ENCODE data around the gene PLET1.

PLET1 gene

DNA sequence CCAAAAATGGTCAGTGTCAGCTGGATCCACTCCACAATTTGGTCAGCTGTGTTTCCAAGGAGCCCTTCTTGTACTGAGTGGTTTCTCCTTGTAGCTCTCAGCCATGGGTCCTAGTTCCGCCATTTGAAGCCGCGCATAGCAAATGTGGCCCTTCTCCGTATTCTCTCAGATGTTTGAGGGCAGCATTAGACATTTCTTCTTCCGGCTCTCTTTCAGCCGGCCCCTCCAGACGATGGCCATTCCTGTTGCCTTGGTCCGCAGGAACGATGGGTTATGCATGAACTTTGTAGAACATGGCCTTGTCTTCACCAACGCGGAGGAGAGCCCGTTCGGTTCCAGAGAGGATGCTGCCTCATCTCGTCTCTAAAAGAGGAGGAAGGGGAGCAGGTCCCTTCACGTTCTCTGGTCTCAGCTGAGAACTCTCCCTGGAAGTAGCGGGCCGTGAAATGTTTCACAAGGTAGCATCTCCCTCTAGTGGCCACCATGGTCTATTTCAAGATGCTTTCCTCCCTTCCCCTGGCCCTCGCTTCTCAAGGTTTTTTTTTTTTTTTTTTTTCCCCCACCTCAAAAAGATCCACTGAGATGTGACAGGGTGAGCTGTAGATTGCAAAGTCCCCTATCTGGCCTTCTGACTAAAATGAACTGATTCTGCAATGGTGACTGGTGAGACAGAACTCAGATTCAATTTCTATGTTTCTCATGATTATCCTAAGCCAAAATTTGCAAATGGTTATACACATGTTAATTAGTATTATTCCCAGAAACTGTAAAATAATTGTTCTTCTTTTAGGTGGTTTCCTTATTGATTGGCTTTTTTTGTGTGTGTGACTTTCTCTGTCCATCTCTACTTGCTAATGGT is 19.8 kb upstream of the PLET1 start:
- peak; percentile 88 for DNase-seq

DNA sequence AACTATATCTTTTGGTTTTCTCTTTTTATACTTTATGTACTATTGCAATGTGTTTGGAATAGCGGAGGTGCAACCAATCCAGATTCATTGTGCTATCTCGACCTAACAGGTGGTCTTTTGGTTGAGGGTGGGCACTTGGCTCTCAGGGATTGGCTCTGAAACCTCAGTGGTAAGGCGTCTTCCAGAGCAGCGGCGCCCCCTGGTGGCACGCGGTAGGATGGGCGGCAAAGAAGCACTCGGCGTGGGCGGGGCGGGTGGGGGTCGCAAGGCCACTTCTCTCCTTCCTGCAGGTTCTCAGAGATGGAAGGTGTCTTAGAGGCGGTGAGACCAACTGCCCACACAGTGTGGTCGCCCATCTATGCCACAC is 19.2 kb upstream of the PLET1 start:
- peak; percentile 75 for DNase-seq

DNA sequence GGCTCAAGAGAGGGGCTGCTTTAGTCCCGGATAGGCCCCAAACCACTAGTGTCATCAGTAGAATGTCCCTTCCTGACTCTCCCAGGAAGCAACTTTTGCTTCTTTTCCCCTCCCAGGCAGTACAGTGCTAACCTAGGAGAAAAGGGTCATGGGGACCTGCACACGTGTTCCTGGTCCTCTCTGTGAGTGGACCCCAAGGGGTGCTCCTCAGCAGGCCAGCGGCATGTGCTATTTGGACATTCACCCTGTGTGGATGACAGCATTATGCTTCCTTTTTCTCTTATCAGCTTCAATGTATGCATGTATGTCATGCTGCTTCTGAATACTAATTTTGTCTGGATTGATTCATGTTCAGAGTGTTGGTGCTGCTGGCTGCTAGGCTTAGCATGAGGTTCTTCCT is 18.1 kb upstream of the PLET1 start:
- no peak for DNase-seq

DNA sequence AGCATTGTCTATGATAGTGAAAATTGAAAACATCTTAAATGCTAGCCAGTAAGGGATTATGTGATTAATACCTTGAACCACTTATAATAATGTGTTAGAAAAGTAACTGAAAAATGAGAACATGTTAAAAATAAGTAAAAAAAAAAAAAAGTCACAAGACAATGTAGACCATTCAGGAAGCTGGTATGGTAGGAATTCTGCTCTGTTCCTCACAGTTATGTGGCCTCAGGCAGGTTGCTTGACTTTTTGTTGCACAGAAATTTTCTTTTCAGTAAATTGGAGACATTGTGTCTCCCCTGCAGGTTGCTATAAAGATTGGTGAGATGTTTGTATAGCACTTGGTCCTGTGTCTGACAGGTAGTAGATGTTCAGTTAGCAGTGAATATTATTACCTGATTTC is 17.3 kb upstream of the PLET1 start:
- DNase-seq: no peak

DNA sequence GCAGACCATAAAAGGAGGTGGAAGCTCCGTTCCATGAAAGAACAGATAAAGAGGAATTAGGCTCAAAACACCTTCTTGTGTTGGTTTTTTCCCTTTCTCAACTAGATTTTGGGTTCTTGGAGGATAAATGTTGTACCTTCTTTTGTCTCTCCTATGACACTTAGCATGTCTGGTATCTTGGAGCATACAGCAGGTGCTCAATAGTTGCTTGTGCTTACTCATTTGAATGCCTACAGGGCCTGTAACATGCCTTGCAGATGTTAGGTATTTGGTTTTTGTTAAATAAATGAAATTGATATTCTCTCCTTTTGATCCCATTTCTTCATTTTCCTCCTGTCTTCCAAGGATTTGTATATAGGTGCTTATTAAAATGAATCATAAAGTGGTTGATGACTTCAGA is 16.4 kb upstream of the PLET1 start:
- DNase-seq: no peak

DNA sequence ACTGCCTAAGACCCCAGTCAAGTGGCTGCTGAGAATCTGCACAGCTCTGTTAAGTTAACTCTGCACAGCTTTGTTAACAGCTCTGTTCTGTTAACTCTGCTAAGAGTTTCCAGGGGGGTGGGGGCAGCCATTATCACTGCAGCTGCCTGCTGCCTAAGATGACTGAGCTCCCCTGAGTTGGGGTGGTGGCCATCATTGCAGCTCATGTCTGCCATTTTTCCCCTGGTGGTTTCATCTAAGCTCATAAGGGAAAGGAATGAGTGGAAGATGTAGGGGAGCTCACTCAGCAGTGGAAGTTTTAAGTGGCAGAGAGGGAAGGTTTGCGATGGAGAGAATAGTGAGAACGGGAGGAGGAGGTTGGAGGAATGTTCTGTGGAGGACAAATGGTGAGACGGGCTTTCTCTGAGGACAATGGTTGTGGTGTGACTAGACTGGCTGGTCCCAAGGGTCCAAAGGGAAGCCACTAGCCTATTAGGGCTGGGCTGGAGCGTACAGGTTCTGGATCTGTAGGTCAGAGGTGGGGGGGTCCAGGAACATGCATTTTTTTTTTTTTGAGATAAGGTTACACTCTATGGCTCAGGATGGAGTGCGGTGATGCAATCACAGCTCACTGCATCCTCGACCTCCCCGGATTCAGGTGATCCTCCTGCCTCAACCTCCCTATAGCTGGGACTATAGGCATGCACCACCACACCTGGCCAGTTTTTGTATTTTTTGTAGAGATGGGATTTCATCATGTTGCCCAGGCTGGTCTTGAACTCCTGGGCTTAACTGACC is 13.5 kb upstream of the PLET1 start:
- DNase-seq: no peak

DNA sequence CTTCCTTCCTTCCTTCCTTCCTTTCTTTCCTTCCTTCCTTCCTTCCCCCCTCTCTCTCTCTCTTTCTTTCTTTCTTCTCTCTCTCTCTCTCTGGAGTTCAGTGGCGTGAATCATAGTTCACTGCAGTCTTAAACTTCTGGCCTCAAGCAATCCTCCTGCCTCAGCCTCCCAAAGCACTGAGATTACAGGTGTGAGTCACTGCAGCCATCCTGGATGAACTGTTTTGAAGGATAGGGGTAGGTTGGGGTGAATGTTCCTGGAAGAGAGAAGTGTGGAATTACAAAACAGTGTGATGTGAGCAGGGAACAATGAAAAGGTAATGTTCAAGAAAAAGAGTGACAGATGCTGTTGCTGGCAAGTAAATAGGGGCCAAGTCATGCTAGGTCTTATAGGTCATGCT is 12.4 kb upstream of the PLET1 start:
- no peak for DNase-seq

DNA sequence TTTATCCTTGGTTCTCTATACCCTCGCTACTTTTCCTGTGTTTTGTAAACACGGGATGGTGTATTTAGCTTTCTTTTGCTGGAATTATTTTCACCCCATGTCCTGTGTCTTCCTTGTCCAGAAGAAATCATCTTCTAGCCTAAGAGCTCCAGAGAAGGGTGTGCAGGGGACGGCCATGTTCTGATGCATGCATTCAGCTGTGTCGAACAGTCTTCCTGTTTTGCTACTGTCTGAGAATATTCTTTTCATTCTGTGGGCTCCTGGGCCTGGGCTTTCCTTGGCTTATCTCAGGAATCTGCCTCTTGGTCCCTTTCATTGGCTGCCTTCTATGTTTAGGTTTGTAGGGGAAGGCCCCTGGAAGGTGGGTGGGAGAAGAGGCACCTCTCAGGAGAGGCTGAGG is 10.6 kb upstream of the PLET1 start:
- no peak for DNase-seq

DNA sequence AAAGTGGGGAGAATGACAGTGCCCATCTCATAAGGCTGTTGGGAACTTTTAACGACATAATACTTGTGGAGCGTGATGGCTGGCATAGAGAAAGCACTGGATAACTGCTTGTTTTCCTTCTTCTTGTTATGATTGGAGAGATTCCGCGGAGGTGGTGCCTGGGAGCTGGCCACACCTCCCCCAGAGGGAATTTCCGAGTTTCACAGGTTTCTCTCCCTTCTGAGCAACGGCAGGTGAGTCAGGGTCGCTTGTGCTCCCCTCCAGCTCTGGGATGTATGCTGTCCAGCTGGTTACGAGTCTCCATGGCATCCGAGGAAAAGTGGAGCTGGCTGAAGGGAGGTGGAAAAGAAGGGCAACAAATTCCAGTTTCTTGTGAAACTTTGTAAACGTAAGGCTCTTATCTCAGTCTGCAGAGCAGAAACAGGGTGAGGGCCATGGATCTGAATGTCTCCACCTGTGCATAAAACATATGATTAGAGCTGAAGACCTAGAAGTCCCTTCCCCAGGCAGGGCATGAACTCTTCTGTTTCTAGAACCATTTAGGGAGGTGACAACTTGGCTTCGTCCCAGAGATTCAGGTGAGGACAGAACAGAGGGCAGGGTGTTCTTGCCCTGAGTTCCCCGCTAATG is 10.0 kb upstream of the PLET1 start:
- no peak for DNase-seq

DNA sequence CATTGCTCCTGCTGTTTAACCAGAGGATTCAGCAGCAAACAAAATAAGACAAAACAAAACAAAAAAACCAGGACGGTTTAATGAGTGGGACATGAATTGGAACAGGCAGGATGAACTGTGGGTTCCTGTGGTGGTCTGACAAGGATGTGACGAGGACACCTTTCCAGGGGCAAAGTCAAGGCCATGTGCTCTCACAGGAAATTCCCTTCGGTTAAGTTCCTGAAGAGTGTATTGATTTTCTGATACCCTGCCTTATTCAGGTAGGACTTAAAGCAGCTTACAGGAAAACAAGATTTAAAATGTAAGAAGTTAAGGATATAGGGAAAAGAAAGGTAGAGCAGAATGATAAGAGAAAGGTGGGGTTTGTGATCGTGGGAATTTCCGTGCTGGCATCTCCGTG is 8.5 kb upstream of the PLET1 start:
- no peak for DNase-seq

DNA sequence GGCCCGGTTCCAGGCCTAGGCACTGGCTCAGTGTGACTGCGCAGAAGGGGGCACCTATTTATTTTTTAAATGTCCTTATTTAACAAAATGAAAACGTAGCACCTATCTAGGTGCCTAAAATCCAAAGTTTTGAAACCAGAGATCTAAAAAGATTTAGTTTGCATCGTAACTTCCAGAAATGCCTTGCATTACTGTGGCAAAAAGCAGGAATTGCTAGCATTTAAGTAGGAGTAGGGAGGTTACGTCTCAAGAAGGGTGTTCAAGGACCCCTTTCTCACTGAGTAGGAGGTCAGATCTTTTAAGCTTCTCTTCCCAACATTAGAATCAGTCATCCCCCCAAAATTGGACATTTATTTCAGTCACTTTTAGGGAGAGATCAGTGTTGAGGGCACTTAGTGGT is 7.7 kb upstream of the PLET1 start:
- no peak for DNase-seq

DNA sequence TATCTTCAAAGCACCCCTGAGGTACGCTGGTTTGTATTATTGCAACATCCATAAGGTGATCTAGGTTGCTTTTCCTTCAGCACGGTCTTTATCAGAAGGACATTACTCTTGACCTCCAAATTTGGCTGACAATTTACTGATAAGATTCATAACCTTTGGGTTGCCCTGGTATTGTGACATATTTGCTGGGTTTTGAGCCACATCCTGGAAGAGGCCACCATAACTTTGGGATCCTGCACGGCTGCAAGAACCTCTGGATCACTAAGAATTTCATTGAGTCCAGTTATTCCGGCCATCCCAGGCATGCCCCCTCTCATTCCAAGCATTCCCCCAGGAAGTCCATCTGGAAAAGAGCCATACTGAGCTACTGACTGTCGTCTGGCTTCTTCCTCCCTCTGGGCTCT is 6.5 kb upstream of the PLET1 start:
- DNase-seq: no peak

DNA sequence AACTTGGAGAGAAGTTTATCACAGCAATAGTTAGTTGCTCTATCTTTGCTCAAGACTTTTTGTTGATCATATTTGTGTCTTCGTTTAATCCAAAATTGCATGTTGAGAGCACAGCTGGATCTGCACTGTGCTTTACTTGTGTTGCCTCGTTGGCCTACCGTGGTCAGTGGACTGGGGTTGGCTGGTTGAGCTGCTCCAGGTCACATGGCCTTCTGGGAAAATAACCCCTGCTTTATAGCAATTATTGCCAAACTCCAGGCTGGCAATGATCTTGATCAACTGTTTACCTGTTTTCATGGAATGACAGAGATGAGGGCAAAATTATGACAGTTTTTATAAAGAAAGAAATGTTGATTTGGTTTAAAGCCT is 5.7 kb upstream of the PLET1 start:
- DNase-seq: no peak

DNA sequence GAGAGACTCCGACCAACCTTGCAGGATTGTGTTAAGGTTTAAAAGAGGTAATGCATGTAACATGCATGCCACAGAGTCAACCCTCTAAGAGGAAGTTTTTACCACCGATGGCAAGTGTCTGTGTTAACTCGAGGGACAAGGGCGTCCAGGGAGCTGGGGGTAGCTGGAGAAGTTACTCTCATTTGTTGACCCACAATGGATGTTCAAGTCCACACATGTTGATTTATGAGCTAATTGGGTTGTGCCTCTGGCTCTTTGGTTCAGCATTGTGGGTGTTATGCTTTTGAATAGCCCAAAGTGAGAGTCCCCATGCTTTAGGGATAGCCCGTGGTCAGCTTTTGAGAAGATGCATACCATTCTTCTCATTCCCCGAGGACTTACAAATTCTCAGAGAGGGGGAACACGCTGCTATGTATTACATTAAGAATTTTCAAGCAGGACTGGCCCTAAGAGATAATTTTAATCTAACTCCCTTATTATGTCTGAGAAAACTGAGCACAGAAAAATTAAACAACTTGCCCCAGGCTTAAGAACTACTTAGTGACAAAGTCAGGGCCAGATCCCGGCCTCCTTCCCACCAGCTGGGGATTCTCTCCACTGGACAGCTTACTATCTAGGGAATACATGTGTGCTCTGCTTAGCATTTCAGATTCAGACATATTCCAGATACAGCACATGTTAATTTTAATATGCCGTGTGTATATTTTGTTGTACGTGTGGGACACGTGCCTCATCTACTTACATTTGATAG is 5.2 kb upstream of the PLET1 start:
- no peak for DNase-seq

DNA sequence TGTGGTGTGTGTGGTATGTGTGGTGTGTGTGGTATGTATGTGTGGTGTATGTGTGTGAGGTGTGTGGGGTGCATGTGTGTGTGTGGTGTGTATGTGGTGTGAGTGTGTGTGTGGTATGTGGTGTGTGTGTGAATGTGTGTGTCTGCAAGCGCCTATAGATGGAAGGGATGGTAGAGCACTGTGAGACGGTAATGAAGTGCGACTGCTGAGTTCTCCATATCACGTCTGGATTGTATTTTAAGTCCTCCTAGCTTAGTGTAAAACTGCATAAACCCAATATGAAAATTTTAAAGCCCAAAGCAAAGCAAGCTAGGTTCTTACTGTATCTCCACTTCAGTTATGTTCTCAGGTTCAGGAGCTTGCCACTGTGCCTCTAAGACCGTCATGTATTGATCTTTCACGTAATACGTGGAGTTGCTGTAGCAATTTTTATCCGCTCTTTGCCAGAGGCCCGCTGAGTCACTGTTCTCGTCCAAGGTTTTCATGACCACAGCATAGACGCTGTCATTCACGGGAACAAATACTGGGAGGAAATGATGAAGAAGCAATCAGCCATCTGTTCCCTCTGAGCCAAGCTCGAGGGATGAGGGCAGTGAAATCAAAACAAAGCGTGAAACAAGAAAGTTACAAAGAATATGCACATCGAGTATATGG is 5.5 kb downstream of the PLET1 start:
- DNase-seq: peak; percentile 61

DNA sequence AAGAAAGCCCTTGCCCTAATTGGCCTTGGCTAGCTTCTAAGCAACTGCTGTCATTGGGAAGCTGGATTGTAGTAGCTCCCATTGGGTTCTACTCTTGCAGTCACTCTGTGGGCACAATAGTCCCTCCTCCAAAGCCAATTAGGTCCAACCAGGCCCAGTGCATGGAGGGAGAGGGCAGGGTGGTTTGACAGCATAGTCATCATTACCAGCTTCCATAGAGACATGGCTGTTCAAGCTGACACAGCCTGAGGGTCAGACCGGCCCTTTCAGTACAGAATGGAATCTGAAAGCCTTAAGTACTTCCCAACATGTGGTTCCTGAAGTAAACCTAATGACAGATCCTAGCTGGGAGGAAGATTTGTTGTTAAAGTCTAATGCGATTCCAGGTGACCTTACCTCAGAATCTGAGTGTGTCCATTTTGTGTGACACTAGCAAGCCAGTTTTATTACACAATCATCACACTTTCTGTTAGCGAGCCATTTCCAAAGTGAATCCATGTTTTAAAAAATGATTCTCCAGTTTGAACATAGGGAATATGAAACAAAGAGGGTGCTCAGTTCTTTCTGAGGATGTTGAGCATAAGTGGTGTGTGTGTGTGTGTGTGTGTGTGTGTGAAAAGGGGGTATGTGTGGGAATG is 6.9 kb downstream of the PLET1 start:
- DNase-seq: no peak

DNA sequence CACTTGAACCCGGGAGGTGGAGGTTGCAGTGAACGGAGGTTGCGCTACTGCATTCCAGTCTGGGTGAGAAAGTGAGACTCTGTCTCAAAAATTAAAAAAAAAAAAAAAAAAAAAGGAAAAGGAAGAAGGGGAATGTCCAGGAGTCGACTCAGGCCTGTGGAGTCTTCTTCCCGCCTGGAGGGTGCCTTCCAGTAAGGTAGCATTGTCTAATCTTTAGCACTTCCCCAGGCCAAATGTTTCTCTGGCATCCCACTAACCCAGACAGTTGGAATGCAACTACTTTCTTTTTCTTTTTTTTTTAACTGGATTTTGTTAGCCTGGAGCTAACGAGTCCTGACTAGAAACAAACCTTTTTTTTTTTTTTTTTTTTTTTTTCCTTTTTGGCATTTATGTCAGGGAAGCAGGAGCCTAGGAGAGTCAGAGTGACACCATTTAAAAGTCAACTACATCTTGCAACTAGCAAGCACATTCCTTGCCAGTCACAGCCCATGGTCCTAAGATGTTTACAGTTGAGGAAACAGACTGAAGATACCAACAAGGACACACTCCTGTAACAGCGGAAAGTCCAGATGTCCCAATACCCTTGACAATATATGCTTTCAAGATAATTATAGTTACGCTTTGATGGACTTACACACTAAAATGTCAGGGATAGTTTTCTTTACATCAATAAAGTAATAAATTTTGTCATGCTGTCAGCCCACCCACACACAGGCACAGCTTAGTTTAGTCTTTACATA is 10.6 kb downstream of the PLET1 start:
- peak; percentile 4 for DNase-seq

DNA sequence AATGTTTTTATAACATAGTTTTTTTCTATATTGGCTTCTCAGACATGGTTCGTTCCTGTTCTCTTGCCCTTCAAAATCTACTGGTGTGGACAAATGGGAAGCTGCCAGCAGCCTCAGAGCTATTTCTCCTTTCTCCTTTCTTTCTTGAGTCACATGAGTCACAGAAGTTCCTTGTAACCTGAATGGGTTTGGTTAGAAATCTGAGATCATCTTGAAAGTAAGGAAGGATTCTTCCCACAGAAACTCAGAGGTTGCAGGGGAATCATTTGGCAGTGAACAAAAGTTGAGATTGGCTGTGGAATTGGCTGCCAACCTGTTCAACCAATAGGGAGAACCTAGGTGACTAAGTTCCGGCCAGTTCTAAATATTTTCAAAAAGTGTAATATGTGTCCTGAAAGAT is 12.5 kb downstream of the PLET1 start:
- peak; percentile 53 for DNase-seq

DNA sequence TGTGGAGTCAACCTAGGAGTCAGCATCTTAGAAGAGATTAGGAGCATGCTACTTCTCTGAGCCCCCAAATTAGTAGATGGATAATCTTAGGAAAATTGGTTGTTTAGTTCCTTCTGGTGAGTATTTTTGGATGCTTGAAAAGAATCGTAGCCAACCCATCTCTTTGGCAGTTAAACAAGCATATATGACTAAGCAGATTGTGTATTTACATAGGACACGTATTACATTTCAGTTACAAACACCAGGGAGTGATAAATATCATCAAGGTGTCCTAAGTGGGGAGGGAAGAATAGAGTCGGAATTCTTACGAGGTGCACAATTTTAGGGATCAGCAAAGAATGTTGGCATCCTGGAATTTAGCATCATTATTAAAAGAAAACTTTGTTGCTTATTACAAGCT is 13.5 kb downstream of the PLET1 start:
- no peak for DNase-seq

DNA sequence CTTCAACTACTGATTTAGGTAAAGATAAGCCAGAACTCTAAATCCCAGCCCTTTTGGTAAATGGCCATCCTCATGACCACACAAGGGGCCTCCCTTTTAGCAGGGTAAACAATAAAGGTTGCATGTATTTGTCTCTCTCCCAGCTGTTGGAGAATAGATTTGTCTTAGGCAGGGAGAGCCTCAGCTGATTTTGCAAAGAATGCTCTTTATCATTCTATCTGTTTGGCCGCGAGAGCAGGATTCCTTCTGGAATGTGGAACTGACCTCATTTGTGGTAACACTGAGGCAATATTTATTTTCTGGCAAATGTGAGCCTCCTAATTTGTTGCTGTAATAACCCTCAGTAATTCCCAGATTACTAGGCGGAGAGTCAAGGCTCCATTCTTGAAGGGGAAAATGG is 19.2 kb downstream of the PLET1 start:
- DNase-seq: no peak

DNA sequence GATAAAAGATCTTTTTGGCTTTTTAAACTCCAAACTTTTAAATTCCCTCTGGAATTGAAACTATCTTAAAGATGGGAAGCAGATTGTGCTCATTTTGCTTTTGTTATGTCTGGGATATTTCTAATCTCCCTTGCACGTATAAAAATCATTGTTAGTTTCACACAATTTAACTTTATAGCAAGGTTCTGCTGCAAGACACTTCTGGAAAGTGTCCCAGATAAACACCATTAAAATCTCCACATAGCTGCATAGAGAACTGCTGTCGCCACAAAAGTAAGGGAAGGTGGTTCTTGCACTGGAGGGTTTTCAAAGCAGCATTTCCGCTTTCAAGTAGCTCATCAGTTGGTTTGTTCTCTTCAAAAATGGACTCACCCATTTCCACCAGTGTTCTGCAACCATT is 22.6 kb downstream of the PLET1 start:
- no peak for DNase-seq

DNA sequence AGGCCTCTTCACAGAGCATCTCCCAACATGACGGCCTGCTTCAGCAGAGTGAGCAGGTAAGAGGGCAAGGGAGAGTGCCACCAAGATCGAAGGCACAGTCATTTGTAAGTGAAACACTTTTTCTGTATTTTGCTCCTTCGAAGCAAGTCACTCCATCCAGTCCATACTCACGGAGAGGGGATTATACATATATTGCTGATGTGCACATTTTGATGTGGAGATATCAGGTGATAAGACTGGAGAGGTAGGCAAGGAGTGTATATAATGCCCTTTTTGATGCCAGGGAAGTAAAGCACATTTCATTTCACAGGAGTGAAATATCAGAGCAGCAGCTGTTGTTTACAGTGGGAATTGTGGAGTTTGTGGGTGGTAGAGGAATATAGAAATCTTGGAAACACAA is 23.2 kb downstream of the PLET1 start:
- no peak for DNase-seq
